Loucy (cell line): ENCODE results near the gene IDH2.

ENCODE experiments used
- H2AFZ ChIP-seq: fragments of 200-600 bp; sonication (generic); 2 replicates; pipeline ENCODE4 v1.6.0; 2016; ENCODE audit warnings: antibody characterized with exemption, mild to moderate bottlenecking, low read length, moderate library complexity
- H3F3A ChIP-seq: fragments of 200-600 bp; 2 replicates; pipeline ENCODE4 v1.6.0; 2016; ENCODE audit warnings: antibody characterized with exemption, low read depth, mild to moderate bottlenecking
- H3K27me3 ChIP-seq: fragments of 200-600 bp; sonication (generic); 2 replicates; pipeline ENCODE4 v1.6.1; 2014; ENCODE audit warnings: low read length, mild to moderate bottlenecking; ENCODE audit not compliant: insufficient read depth, poor library complexity, severe bottlenecking
- H3K36me3 ChIP-seq: fragments of 200-600 bp; sonication (generic); 2 replicates; pipeline ENCODE4 v1.6.1; 2016; ENCODE audit warnings: low read length; ENCODE audit not compliant: insufficient read depth
- H3K4me1 ChIP-seq: fragments of 200-600 bp; sonication (generic); 2 replicates; pipeline ENCODE4 v1.5.1; 2014; ENCODE audit warnings: low read length, mild to moderate bottlenecking; ENCODE audit not compliant: insufficient read depth, poor library complexity, severe bottlenecking
- H3K4me2 ChIP-seq: fragments of 200-600 bp; sonication (generic); 2 replicates; pipeline ENCODE4 v1.6.0; 2014; ENCODE audit warnings: antibody characterized with exemption, low read length, low read depth, mild to moderate bottlenecking; ENCODE audit not compliant: poor library complexity, severe bottlenecking
- H3K4me3 ChIP-seq: fragments of 200-600 bp; sonication (generic); 2 replicates; pipeline ENCODE4 v1.5.1; 2014; ENCODE audit warnings: low read length, mild to moderate bottlenecking, mixed read lengths; ENCODE audit not compliant: poor library complexity, severe bottlenecking
- H3K79me2 ChIP-seq: fragments of 200-600 bp; sonication (generic); 2 replicates; pipeline ENCODE4 v1.6.1; 2014; ENCODE audit warnings: low read length; ENCODE audit not compliant: insufficient read depth
- H3K9ac ChIP-seq: fragments of 200-600 bp; sonication (generic); 2 replicates; pipeline ENCODE4 v1.6.0; 2014; ENCODE audit warnings: mild to moderate bottlenecking, low read depth, low read length, moderate library complexity; ENCODE audit not compliant: poor library complexity, severe bottlenecking
- H3K9me2 ChIP-seq: fragments of 200-600 bp; sonication (generic); replicated peaks from 2 replicates; pipeline ENCODE4 v1.6.1; 2016; ENCODE audit warnings: low read depth, low read length, mixed read lengths
- H3K9me3 ChIP-seq: fragments of 200-600 bp; sonication (generic); 2 replicates; pipeline ENCODE4 v1.6.1; 2014; ENCODE audit warnings: mild to moderate bottlenecking, antibody characterized with exemption, low read length, low read depth; ENCODE audit not compliant: insufficient read depth
- H4K20me1 ChIP-seq: fragments of 200-600 bp; sonication (generic); 2 replicates; pipeline ENCODE4 v1.6.0; 2014; ENCODE audit warnings: antibody characterized with exemption, low read length, mild to moderate bottlenecking; ENCODE audit not compliant: insufficient read depth, poor library complexity, severe bottlenecking
- EZH2phosphoT487 ChIP-seq: fragments of 200-600 bp; IDR thresholded peaks from 2 replicates; pipeline ENCODE4 v1.6.1; 2018; ENCODE audit warnings: antibody characterized with exemption, mild to moderate bottlenecking, moderate library complexity, borderline replicate concordance
- TF ChIP-seq, protein P1 (sequence below): fragments of 200-600 bp; sonication (generic); conservative IDR thresholded peaks from 2 replicates; pipeline ENCODE4 v1.5.1; 2014; ENCODE audit warnings: mild to moderate bottlenecking, antibody characterized with exemption, low read length

The IDH2 gene

GRCh38 chr15:90044916-90045371 lies 57.3 kb downstream of the IDH2 start:
- Histone ChIP-seq H3K4me1 (peaks cover 12% of the 10 kb centered on the region), H3K4me2 (no peak overlapping the region), H3K79me2 (peaks cover 20% of the 10 kb centered on the region; the same call in 1 of the 2 replicates), H3K9ac (no peak overlapping the region), H3K9me3 (no peaks in the 10 kb centered on the region), H4K20me1 (no peaks in the 10 kb centered on the region), H3K36me3 (no peaks in the 10 kb centered on the region), H3K4me3 (no peak overlapping the region), H3K9me2 (no peaks in the 10 kb centered on the region), H3K27me3 (no peaks in the 10 kb centered on the region), H2AFZ (no peak overlapping the region), H3F3A (no peaks in the 10 kb centered on the region)
- TF ChIP-seq, protein P1, sequence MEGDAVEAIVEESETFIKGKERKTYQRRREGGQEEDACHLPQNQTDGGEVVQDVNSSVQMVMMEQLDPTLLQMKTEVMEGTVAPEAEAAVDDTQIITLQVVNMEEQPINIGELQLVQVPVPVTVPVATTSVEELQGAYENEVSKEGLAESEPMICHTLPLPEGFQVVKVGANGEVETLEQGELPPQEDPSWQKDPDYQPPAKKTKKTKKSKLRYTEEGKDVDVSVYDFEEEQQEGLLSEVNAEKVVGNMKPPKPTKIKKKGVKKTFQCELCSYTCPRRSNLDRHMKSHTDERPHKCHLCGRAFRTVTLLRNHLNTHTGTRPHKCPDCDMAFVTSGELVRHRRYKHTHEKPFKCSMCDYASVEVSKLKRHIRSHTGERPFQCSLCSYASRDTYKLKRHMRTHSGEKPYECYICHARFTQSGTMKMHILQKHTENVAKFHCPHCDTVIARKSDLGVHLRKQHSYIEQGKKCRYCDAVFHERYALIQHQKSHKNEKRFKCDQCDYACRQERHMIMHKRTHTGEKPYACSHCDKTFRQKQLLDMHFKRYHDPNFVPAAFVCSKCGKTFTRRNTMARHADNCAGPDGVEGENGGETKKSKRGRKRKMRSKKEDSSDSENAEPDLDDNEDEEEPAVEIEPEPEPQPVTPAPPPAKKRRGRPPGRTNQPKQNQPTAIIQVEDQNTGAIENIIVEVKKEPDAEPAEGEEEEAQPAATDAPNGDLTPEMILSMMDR, result no peak
- no peak for TF ChIP-seq EZH2phosphoT487

GRCh38 chr15:90044191-90044590 lies 58.1 kb downstream of the IDH2 start:
- no peaks in the 10 kb centered on the region for H3F3A ChIP-seq
- H3K4me3 ChIP-seq, result no peak overlapping the region
- no peak overlapping the region for H3K4me2 ChIP-seq
- TF ChIP-seq EZH2phosphoT487, result no peak
- TF ChIP-seq, protein P1, result no peak
- no peaks in the 10 kb centered on the region for H3K36me3 ChIP-seq
- H3K27me3 ChIP-seq, result no peaks in the 10 kb centered on the region
- H3K79me2 ChIP-seq, result peaks cover 26% of the 10 kb centered on the region; the same call in 1 of the 2 replicates
- no peaks in the 10 kb centered on the region for H3K9me2 ChIP-seq
- no peaks in the 10 kb centered on the region for H3K9me3 ChIP-seq
- H3K9ac ChIP-seq, result no peak overlapping the region
- no peak overlapping the region for H2AFZ ChIP-seq
- peaks cover 18% of the 10 kb centered on the region for H3K4me1 ChIP-seq
- no peaks in the 10 kb centered on the region for H4K20me1 ChIP-seq

GRCh38 chr15:90043530-90044010 lies 58.7 kb downstream of the IDH2 start:
- no peak overlapping the region for H2AFZ ChIP-seq
- no peaks in the 10 kb centered on the region for H3F3A ChIP-seq
- H3K79me2 ChIP-seq, result peaks cover 30% of the 10 kb centered on the region; the same call in 1 of the 2 replicates
- no peaks in the 10 kb centered on the region for H3K27me3 ChIP-seq
- H3K36me3 ChIP-seq, result no peaks in the 10 kb centered on the region
- TF ChIP-seq EZH2phosphoT487, result no peak
- TF ChIP-seq, protein P1, result no peak
- no peaks in the 10 kb centered on the region for H3K9me2 ChIP-seq
- H4K20me1 ChIP-seq, result no peaks in the 10 kb centered on the region
- H3K4me2 ChIP-seq, result no peak overlapping the region
- H3K4me3 ChIP-seq, result no peak overlapping the region
- no peak overlapping the region for H3K9ac ChIP-seq
- H3K9me3 ChIP-seq, result no peaks in the 10 kb centered on the region
- H3K4me1 ChIP-seq, result peaks cover 23% of the 10 kb centered on the region
